HG03558 (cell line): ENCODE results near the gene KLF4.

Source experiments
- ATAC-seq: cut with Tn5 transposase; IDR thresholded peaks from one replicate; pipeline ENCODE4 v1.9.1; 2021; ENCODE audit warnings: moderate number of reproducible peaks; ENCODE audit not compliant: unreplicated experiment; ENCODE audit errors: extremely low read depth

KLF4 gene

GRCh38 chr9:107460153-107461023 lies 29.2 kb downstream of the KLF4 start:
- ATAC-seq = no peak

GRCh38 chr9:107455425-107456135 lies 34.0 kb downstream of the KLF4 start:
- ATAC-seq = no peak

GRCh38 chr9:107453479-107453878 lies 36.1 kb downstream of the KLF4 start:
- ATAC-seq = no peak

DNA sequence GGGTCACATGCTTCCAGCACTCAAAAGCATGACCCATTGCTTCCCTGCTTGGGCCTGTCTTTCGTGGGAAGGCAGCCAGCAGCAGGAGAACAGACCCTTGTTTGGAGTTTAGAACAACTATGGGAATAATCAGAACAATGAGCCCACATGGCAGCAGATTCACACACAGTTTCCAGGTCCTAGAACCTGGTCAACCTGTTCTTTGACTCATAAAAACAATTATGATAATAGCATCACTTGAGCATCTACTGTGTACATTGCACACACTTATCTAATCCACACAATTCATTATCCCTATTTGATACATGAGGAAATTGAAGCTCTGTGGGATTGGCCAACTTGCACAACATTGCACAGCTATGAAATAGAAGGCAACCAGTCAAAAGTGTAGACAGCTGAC lies 41.7 kb downstream of the KLF4 start:
- ATAC-seq = no peak

- no peak for ATAC-seq
Measured at GRCh38 chr9:107447081-107447480, 42.5 kb downstream of the KLF4 start.

- ATAC-seq = no peak
Measured at GRCh38 chr9:107446491-107446890, 43.1 kb downstream of the KLF4 start.

DNA sequence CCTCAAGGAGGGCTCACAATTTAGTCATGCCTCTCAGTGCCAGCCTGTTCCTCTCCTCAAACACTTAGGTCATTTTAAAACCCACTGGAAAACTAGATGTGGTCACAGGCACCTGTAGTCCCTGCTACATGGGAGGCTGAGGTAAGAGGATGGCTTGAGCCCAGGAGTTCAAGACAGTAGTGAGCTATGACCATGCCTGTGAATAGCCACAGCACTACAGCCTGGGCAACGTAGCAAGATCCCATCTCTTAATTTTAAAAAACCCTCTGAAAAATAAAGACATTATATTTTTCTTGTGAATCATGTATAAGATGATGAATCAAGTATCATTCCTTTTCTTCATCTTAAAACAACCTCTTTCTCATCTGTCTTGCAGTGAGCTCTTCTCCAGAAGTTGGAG lies 45.8 kb downstream of the KLF4 start:
- no peak for ATAC-seq

- no peak for ATAC-seq
Measured at GRCh38 chr9:107439991-107440456, 49.5 kb downstream of the KLF4 start.

DNA sequence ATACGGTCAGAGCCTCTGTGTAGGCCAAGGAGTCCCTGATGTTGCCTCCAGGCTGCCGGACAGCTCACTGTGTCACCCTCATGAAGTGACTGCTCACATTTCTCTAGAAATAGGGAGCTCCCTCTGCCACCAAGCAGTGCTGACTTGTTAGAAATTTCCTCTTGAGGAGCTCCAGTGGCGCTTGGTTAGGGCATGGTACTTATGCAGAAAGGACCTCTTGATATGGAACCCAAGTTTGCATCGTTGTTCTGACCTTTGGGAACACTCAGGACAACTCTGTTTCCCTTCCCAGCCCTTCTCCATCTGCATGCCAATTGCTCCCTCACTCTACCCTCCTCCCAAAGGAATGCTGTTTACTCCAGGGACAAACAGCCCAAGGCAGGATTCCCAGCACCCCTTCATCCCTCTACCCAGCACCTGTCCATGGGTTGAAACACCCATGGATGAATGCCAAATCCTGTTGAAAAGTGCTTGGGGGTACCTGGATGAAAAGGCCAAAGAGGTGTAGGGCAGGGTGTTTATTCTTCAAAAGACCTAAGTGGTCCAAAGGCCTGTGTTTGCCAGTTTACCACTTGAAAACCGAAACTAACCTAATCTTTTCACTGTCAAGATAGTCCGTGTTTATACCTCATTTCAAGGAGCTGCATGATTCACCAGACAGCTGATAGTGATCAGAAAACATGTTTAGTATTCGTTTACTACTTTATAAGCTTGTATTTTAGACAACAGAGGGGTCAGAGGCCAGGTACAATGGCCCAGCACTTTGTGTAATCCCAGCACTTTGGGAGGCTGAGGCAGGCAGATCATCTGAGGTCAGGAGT lies 51.1 kb downstream of the KLF4 start:
- no peak for ATAC-seq

GRCh38 chr9:107437716-107438115 lies 51.9 kb downstream of the KLF4 start:
- no peak for ATAC-seq

- ATAC-seq = no peak
Measured at GRCh38 chr9:107435415-107435814, 54.2 kb downstream of the KLF4 start.
